Loucy (cell line): Measurements from ENCODE around the gene FXR1.
"Not testable (repeated sequence)": the region's sequence is repeated elsewhere in the genome, so short reads cannot be mapped to it uniquely, and the experiment has no call there.

Source experiments
- H2AFZ ChIP-seq: fragments of 200-600 bp; sonication (generic); 2 replicates; pipeline ENCODE4 v1.6.0; 2016; ENCODE audit warnings: antibody characterized with exemption, mild to moderate bottlenecking, low read length, moderate library complexity
- H3F3A ChIP-seq: fragments of 200-600 bp; 2 replicates; pipeline ENCODE4 v1.6.0; 2016; ENCODE audit warnings: antibody characterized with exemption, low read depth, mild to moderate bottlenecking
- H3K27me3 ChIP-seq: fragments of 200-600 bp; sonication (generic); 2 replicates; pipeline ENCODE4 v1.6.1; 2014; ENCODE audit warnings: low read length, mild to moderate bottlenecking; ENCODE audit not compliant: insufficient read depth, poor library complexity, severe bottlenecking
- H3K36me3 ChIP-seq: fragments of 200-600 bp; sonication (generic); 2 replicates; pipeline ENCODE4 v1.6.1; 2016; ENCODE audit warnings: low read length; ENCODE audit not compliant: insufficient read depth
- H3K4me1 ChIP-seq: fragments of 200-600 bp; sonication (generic); 2 replicates; pipeline ENCODE4 v1.5.1; 2014; ENCODE audit warnings: low read length, mild to moderate bottlenecking; ENCODE audit not compliant: insufficient read depth, poor library complexity, severe bottlenecking
- H3K4me2 ChIP-seq: fragments of 200-600 bp; sonication (generic); 2 replicates; pipeline ENCODE4 v1.6.0; 2014; ENCODE audit warnings: antibody characterized with exemption, low read length, low read depth, mild to moderate bottlenecking; ENCODE audit not compliant: poor library complexity, severe bottlenecking
- H3K4me3 ChIP-seq: fragments of 200-600 bp; sonication (generic); 2 replicates; pipeline ENCODE4 v1.5.1; 2014; ENCODE audit warnings: low read length, mild to moderate bottlenecking, mixed read lengths; ENCODE audit not compliant: poor library complexity, severe bottlenecking
- H3K79me2 ChIP-seq: fragments of 200-600 bp; sonication (generic); 2 replicates; pipeline ENCODE4 v1.6.1; 2014; ENCODE audit warnings: low read length; ENCODE audit not compliant: insufficient read depth
- H3K9ac ChIP-seq: fragments of 200-600 bp; sonication (generic); 2 replicates; pipeline ENCODE4 v1.6.0; 2014; ENCODE audit warnings: mild to moderate bottlenecking, low read depth, low read length, moderate library complexity; ENCODE audit not compliant: poor library complexity, severe bottlenecking
- H3K9me2 ChIP-seq: fragments of 200-600 bp; sonication (generic); replicated peaks from 2 replicates; pipeline ENCODE4 v1.6.1; 2016; ENCODE audit warnings: low read depth, low read length, mixed read lengths
- H3K9me3 ChIP-seq: fragments of 200-600 bp; sonication (generic); 2 replicates; pipeline ENCODE4 v1.6.1; 2014; ENCODE audit warnings: mild to moderate bottlenecking, antibody characterized with exemption, low read length, low read depth; ENCODE audit not compliant: insufficient read depth
- H4K20me1 ChIP-seq: fragments of 200-600 bp; sonication (generic); 2 replicates; pipeline ENCODE4 v1.6.0; 2014; ENCODE audit warnings: antibody characterized with exemption, low read length, mild to moderate bottlenecking; ENCODE audit not compliant: insufficient read depth, poor library complexity, severe bottlenecking
- EZH2phosphoT487 ChIP-seq: fragments of 200-600 bp; IDR thresholded peaks from 2 replicates; pipeline ENCODE4 v1.6.1; 2018; ENCODE audit warnings: antibody characterized with exemption, mild to moderate bottlenecking, moderate library complexity, borderline replicate concordance
- TF ChIP-seq, protein P1 (sequence below): fragments of 200-600 bp; sonication (generic); conservative IDR thresholded peaks from 2 replicates; pipeline ENCODE4 v1.5.1; 2014; ENCODE audit warnings: mild to moderate bottlenecking, antibody characterized with exemption, low read length

The FXR1 gene

DNA sequence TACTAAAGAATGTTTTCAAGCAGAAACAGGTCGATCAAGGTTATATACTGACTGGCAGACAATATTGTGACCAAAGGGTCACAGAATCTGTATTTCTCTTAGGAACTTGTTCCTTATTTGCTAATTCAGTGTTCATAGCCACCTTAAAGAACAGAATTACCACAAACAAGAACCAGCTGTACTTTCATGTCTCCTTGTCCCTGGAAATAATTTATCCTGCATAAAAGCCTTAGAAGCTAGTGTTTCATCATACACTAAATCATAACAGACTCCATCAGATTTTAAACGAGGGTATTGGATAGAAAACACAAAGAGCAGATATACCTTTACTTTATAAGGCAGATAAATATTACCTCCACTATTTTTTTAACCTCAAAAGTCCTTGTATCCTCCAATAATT lies 70.7 kb downstream of the FXR1 start:
- no peak overlapping the region for H3K4me2 ChIP-seq
- no peaks in the 10 kb centered on the region for H3K9me3 ChIP-seq
- no peak overlapping the region for H2AFZ ChIP-seq
- no peaks in the 10 kb centered on the region for H3K27me3 ChIP-seq
- no peak overlapping the region for H3K4me3 ChIP-seq
- no peaks in the 10 kb centered on the region for H4K20me1 ChIP-seq
- no peak overlapping the region for H3K9ac ChIP-seq
- peaks cover 10% of the 10 kb centered on the region; the same call in 1 of the 2 replicates for H3K36me3 ChIP-seq
- H3K4me1 ChIP-seq: peaks cover 9% of the 10 kb centered on the region
- H3K79me2 ChIP-seq: peaks cover 10% of the 10 kb centered on the region
- H3K9me2 ChIP-seq: no peaks in the 10 kb centered on the region
- no peaks in the 10 kb centered on the region for H3F3A ChIP-seq
- TF ChIP-seq EZH2phosphoT487: no peak
- TF ChIP-seq, protein P1, sequence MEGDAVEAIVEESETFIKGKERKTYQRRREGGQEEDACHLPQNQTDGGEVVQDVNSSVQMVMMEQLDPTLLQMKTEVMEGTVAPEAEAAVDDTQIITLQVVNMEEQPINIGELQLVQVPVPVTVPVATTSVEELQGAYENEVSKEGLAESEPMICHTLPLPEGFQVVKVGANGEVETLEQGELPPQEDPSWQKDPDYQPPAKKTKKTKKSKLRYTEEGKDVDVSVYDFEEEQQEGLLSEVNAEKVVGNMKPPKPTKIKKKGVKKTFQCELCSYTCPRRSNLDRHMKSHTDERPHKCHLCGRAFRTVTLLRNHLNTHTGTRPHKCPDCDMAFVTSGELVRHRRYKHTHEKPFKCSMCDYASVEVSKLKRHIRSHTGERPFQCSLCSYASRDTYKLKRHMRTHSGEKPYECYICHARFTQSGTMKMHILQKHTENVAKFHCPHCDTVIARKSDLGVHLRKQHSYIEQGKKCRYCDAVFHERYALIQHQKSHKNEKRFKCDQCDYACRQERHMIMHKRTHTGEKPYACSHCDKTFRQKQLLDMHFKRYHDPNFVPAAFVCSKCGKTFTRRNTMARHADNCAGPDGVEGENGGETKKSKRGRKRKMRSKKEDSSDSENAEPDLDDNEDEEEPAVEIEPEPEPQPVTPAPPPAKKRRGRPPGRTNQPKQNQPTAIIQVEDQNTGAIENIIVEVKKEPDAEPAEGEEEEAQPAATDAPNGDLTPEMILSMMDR: no peak

DNA sequence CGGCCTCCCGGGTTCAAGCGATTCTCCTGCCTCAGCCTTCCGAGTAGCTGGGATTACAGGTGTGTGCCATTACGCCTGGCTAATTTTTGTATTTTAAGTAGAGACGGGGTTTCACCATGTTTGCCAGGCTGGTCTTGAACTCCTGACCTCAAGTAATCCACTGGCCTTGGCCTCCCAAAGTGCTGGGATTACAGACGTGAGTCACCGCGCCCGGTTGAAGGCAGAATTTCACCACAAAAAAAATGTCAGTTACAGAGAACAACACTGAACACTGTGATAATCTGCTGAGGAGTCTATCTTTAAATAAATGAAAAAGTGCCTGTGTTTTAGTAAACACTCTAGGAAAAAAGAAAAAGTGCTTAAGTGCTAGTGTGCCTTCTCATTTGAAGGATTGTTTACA lies 73.9 kb downstream of the FXR1 start:
- H3K4me1 ChIP-seq: peaks cover 23% of the 10 kb centered on the region
- not testable (repeated sequence) for H3K36me3 ChIP-seq

DNA sequence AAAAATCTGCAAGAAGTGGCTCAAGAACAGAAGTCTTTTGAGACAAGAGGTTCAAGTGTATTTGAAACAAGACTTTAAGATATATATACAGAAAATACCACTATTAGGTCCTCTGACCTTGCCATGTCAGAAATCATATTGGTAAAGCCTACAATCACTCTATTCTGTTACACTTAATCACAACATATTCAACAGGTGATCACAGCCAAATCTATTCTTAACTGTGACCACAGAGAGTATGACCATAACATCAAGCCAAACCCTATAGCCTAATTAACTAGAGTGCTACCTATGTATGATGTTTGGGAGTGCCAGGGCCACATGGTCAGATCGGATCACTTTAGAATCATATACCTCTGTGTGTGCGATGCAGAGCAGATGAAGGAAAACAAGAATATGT lies 74.9 kb downstream of the FXR1 start:
- no peaks in the 10 kb centered on the region for H3K36me3 ChIP-seq
- H3K27me3 ChIP-seq: no peaks in the 10 kb centered on the region
- H3K4me2 ChIP-seq: peak overlapping the region; percentile 92
- peaks cover 23% of the 10 kb centered on the region for H3K4me1 ChIP-seq
- no peaks in the 10 kb centered on the region for H3F3A ChIP-seq
- H4K20me1 ChIP-seq: no peaks in the 10 kb centered on the region
- H3K79me2 ChIP-seq: peaks cover 22% of the 10 kb centered on the region
- peak overlapping the region; percentile 90 for H3K4me3 ChIP-seq
- no peaks in the 10 kb centered on the region for H3K9me3 ChIP-seq
- no peak overlapping the region for H3K9ac ChIP-seq
- TF ChIP-seq, protein P1: no peak
- TF ChIP-seq EZH2phosphoT487: no peak
- H2AFZ ChIP-seq: no peak overlapping the region
- H3K9me2 ChIP-seq: no peaks in the 10 kb centered on the region

More for the DNA sequence above, 73.9 kb downstream of the FXR1 start:
- H3K4me3 ChIP-seq, H3F3A ChIP-seq, H4K20me1 ChIP-seq, H3K9me3 ChIP-seq, H3K9ac ChIP-seq, H3K9me2 ChIP-seq, H3K27me3 ChIP-seq, H2AFZ ChIP-seq: not testable (repeated sequence)
- peaks cover 22% of the 10 kb centered on the region for H3K79me2 ChIP-seq
- peak overlapping the region; percentile 92 for H3K4me2 ChIP-seq
